GM23248 (cell line): Measurements from ENCODE around the gene OLIG2. TPM values are rescaled to one million over a fixed set of nuclear protein-coding genes. Genes with fewer than 3 reads are reported as not detected.

Experiments
- DNase-seq: peaks from one replicate; pipeline ENCODE4 v3.0.0-alpha.2; 2015
- H2AFZ ChIP-seq: fragments of 200-600 bp; sonication (generic); 2 replicates; pipeline ENCODE4 v1.6.1; 2016; ENCODE audit warnings: antibody characterized with exemption
- H3F3A ChIP-seq: fragments of 200-600 bp; sonication (generic); 2 replicates; pipeline ENCODE4 v1.6.1; 2016; ENCODE audit warnings: mild to moderate bottlenecking, antibody characterized with exemption, mixed run types; ENCODE audit not compliant: insufficient read depth
- H3K27ac ChIP-seq: fragments of 200-600 bp; sonication (generic); 2 replicates; pipeline ENCODE4 v1.5.1; 2016; ENCODE audit warnings: mild to moderate bottlenecking
- H3K27me3 ChIP-seq: fragments of 200-600 bp; sonication (generic); replicated peaks from 2 replicates; pipeline ENCODE4 v1.6.1; 2016; ENCODE audit warnings: mild to moderate bottlenecking; ENCODE audit not compliant: insufficient read depth
- H3K36me3 ChIP-seq: fragments of 200-600 bp; sonication (generic); 2 replicates; pipeline ENCODE4 v1.6.1; 2016; ENCODE audit warnings: low read depth, mild to moderate bottlenecking
- H3K4me1 ChIP-seq: fragments of 200-600 bp; sonication (generic); 2 replicates; pipeline ENCODE4 v1.6.1; 2016; ENCODE audit warnings: mild to moderate bottlenecking; ENCODE audit not compliant: insufficient read depth
- H3K4me2 ChIP-seq: fragments of 200-600 bp; sonication (generic); one replicate; pipeline ENCODE4 v1.6.1; 2016; ENCODE audit warnings: mild to moderate bottlenecking; ENCODE audit not compliant: unreplicated experiment
- H3K4me3 ChIP-seq: fragments of 200-600 bp; sonication (generic); 2 replicates; pipeline ENCODE4 v1.5.1; 2016; ENCODE audit warnings: mild to moderate bottlenecking
- H3K79me2 ChIP-seq: fragments of 200-600 bp; sonication (generic); 2 replicates; pipeline ENCODE4 v1.6.1; 2016; ENCODE audit warnings: mild to moderate bottlenecking; ENCODE audit not compliant: insufficient read depth
- H3K9ac ChIP-seq: fragments of 200-600 bp; sonication (generic); 2 replicates; pipeline ENCODE4 v1.6.1; 2016; ENCODE audit warnings: mild to moderate bottlenecking
- H3K9me2 ChIP-seq: fragments of 200-600 bp; sonication (generic); 2 replicates; pipeline ENCODE4 v1.6.1; 2016; ENCODE audit warnings: mixed run types, mild to moderate bottlenecking, moderate library complexity; ENCODE audit not compliant: insufficient read depth
- H3K9me3 ChIP-seq: fragments of 200-600 bp; sonication (generic); one replicate; pipeline ENCODE4 v1.6.1; 2017; ENCODE audit warnings: low read depth
- H4K20me1 ChIP-seq: fragments of 200-600 bp; sonication (generic); 2 replicates; pipeline ENCODE4 v1.6.0; 2016; ENCODE audit not compliant: insufficient read depth
- EZH2 ChIP-seq: fragments of 200-600 bp; sonication (generic); IDR thresholded peaks from 2 replicates; pipeline ENCODE4 v1.6.1; 2018; ENCODE audit warnings: antibody characterized with exemption, mild to moderate bottlenecking; ENCODE audit not compliant: insufficient read depth, poor library complexity, severe bottlenecking
- EZH2phosphoT487 ChIP-seq: fragments of 200-600 bp; sonication (generic); IDR thresholded peaks from 2 replicates; pipeline ENCODE4 v1.6.1; 2018; ENCODE audit warnings: antibody characterized with exemption, moderate library complexity, mild to moderate bottlenecking, low read depth; ENCODE audit not compliant: insufficient read depth
- WGBS, 2 experiments: methylation state at CpG; one replicate each; pipeline ENCODE4 v1.1.6; 2015 to 2017; ENCODE audit warnings: low lambda C conversion rate in 2 of 2, low coverage in 1 of 2; ENCODE audit errors: missing lambda C conversion rate in 2 of 2; 5-methylcytosine and 5-hydroxymethylcytosine counted together
- in situ Hi-C: fragments of 300-500 bp; cut with MboI; formaldehyde crosslinking; loops from 2 replicates; pipeline ENCODE4 v1.15.0; 2020
- polyA plus RNA-seq: library from polyadenylated mRNA; unstranded; fragments of >200 nt; fragmentation: Nextera tagmentation; extraction: Ambion mirVana; gene quantifications from 2 replicates; pipeline ENCODE4 v1.2.1, GENCODE V29; 2016
- total RNA-seq: library from RNA; depleted of rRNA; stranded (reverse); fragments of >200 nt; shearing (Covaris generic); gene quantifications from 2 replicates; pipeline ENCODE4 v1.2.3, GENCODE V29; 2014

Gene OLIG2
- total and polyA plus RNA-seq, 2 experiments from 2014 or later = not detected

DNA sequence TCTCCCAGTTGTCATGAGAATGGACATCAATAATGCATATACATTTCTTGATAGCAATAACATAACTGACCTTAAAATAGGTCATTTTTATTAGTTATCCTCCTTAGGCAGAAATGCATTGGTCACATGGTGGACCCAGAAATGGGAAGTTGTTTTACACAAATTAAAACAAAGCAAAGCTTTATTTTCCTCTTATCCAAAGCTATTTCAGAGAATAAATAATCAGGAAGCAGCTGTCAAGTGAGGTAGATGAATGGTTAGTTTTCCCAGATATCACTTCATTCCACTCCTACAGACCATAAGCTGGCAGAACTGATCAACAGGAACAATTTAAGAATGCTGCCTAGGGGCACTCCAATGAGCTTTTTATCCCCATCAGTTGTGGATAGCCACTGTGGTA lies 28.2 kb downstream of the OLIG2 start:
- H3K27me3 ChIP-seq = peaks cover 40% of the 10 kb centered on the region
- no peaks in the 10 kb centered on the region for H3K79me2 ChIP-seq
- no peak overlapping the region for H3K4me2 ChIP-seq
- no peak overlapping the region for H3K27ac ChIP-seq
- H3K4me1 ChIP-seq = no peaks in the 10 kb centered on the region
- no peaks in the 10 kb centered on the region for H4K20me1 ChIP-seq
- no peak overlapping the region for H2AFZ ChIP-seq
- H3K36me3 ChIP-seq = no peaks in the 10 kb centered on the region
- no peak for DNase-seq
- H3K9me3 ChIP-seq = no peaks in the 10 kb centered on the region
- TF ChIP-seq EZH2 (no peak), EZH2phosphoT487 (no peak)
- no peak overlapping the region for H3K4me3 ChIP-seq
- in situ Hi-C loops = no loop called here
- no peaks in the 10 kb centered on the region for H3K9me2 ChIP-seq
- no peak overlapping the region for H3K9ac ChIP-seq
- no peaks in the 10 kb centered on the region for H3F3A ChIP-seq

DNA sequence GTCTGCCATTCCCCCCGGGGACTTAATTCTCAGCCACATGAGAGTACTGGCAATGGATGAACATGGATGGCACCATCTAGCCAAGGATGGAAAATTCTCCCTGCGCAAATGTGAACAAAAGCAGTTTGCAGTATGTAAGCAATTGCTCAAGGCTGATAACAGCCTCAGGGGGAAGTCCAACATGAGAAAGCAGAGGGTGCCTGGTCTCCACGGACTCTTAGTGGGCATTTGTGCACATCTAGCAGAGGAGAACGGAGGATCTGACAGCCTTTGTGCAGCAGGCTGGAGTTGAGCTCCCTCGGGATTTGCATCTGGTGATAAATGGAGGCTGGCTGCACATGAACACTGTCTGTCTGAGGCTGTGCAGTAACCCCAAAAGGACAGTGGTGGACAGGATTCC lies 30.3 kb downstream of the OLIG2 start:
- TF ChIP-seq EZH2phosphoT487 (no peak), EZH2 (no peak)
- no peaks in the 10 kb centered on the region for H3K36me3 ChIP-seq
- no peaks in the 10 kb centered on the region for H3F3A ChIP-seq
- H3K4me1 ChIP-seq = no peaks in the 10 kb centered on the region
- H2AFZ ChIP-seq = no peak overlapping the region
- H3K9me2 ChIP-seq = no peaks in the 10 kb centered on the region
- peaks cover 53% of the 10 kb centered on the region for H3K27me3 ChIP-seq
- no peak overlapping the region for H3K4me3 ChIP-seq
- no peak overlapping the region for H3K9ac ChIP-seq
- in situ Hi-C loops = no loop called here
- H3K27ac ChIP-seq = no peak overlapping the region
- no peaks in the 10 kb centered on the region for H4K20me1 ChIP-seq
- H3K79me2 ChIP-seq = no peaks in the 10 kb centered on the region
- no peak overlapping the region for H3K4me2 ChIP-seq
- H3K9me3 ChIP-seq = no peaks in the 10 kb centered on the region
- WGBS, 2 experiments = 52 to 53% methylated on average over 5 of the region's 5 CpGs
- DNase-seq = no peak

DNA sequence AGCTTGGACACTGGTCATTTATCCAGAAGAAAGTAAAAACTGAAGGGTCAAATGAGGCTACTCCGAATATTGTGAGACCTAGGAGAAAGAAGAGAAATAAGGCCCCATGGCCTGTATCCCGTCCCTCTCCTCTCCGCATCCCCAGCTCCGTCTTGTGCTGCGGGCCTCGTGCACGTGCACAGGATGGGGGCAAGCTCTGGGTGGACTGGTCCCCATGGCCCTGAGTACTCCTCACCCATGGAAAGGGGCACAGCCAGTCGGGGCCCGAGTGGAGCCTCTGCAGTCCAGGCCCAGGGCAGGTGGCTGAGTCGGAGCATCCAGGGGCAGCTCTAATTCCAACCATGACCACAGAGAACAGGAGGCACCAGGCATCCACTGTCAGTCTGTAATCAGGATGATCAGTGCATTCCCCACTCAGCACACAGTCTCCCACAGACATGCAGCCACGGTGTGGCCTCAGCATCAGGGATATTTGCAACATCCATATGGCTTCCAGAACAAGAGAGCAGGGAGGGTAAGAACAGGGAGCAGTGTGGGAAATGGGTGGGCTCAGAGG lies 31.7 kb downstream of the OLIG2 start:
- Histone ChIP-seq H3K4me3 (no peak overlapping the region), H3K4me1 (no peaks in the 10 kb centered on the region), H4K20me1 (no peaks in the 10 kb centered on the region), H3K9ac (no peak overlapping the region), H2AFZ (no peak overlapping the region), H3K79me2 (no peaks in the 10 kb centered on the region), H3K4me2 (no peak overlapping the region), H3K36me3 (no peaks in the 10 kb centered on the region), H3K27me3 (peaks cover 48% of the 10 kb centered on the region), H3K9me3 (no peaks in the 10 kb centered on the region), H3F3A (no peaks in the 10 kb centered on the region), H3K9me2 (no peaks in the 10 kb centered on the region), H3K27ac (no peak overlapping the region)
- in situ Hi-C loops = no loop called here
- no peak for DNase-seq
- no peak for TF ChIP-seq EZH2phosphoT487
- no peak for TF ChIP-seq EZH2
- WGBS, 2 experiments = 47 to 59% methylated on average over 11 of the region's 11 CpGs

DNA sequence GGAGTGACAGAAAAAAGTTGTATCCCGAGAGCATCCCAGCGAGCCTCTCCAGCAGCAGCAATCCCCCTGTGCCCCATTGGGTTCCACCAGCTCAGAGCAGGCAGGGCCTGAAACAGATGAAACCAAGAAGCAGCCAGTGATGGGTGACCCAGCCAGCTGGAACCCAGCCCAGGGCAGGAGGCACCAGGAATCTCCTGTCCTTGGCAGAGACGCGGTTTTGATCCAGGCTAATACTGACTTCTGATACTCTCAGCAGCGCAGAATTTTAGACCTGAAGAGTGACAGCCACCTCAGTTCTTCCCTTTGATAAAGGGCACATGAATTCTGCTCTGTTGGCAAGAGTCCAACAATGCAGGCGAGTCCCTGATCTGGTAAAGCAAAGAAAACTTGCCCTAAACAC lies 32.8 kb downstream of the OLIG2 start:
- no peak overlapping the region for H2AFZ ChIP-seq
- H4K20me1 ChIP-seq = no peaks in the 10 kb centered on the region
- no peak overlapping the region for H3K4me2 ChIP-seq
- no peaks in the 10 kb centered on the region for H3K79me2 ChIP-seq
- no peaks in the 10 kb centered on the region for H3F3A ChIP-seq
- TF ChIP-seq EZH2phosphoT487 (no peak), EZH2 (no peak)
- H3K4me1 ChIP-seq = no peaks in the 10 kb centered on the region
- H3K9me3 ChIP-seq = no peaks in the 10 kb centered on the region
- H3K9ac ChIP-seq = no peak overlapping the region
- in situ Hi-C loops = no loop called here
- 39 to 47% methylated on average over 6 of the region's 6 CpGs for WGBS, 2 experiments
- no peak overlapping the region for H3K4me3 ChIP-seq
- no peaks in the 10 kb centered on the region for H3K9me2 ChIP-seq
- DNase-seq = no peak
- H3K36me3 ChIP-seq = no peaks in the 10 kb centered on the region
- no peak overlapping the region for H3K27ac ChIP-seq
- peaks cover 47% of the 10 kb centered on the region for H3K27me3 ChIP-seq

DNA sequence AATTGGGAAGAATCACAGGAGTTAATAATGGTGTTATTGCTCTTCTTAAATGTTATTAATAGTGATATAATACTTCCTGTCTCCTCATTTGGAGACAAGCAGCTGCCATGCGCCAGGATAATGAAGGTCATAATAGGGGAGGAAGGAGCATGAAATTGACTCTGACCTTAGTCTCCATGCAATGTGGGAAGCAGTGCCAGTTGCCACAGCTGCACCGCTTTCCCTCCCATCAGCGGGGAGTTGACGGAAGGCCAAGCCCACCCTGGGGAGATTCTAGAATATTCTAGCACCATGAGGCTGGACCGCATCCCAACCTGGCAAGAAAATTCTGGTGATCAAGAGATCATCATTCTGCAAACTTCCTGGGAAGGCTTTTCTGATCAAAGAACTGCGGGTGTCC lies 33.2 kb downstream of the OLIG2 start:
- H2AFZ ChIP-seq = no peak overlapping the region
- no peaks in the 10 kb centered on the region for H3F3A ChIP-seq
- no peak overlapping the region for H3K27ac ChIP-seq
- no peak overlapping the region for H3K4me3 ChIP-seq
- in situ Hi-C loops = no loop called here
- H3K9me3 ChIP-seq = no peaks in the 10 kb centered on the region
- WGBS, 2 experiments = 41 to 47% methylated on average over 6 of the region's 6 CpGs
- DNase-seq = no peak
- H3K4me2 ChIP-seq = no peak overlapping the region
- no peaks in the 10 kb centered on the region for H3K79me2 ChIP-seq
- no peaks in the 10 kb centered on the region for H4K20me1 ChIP-seq
- H3K9me2 ChIP-seq = no peaks in the 10 kb centered on the region
- TF ChIP-seq EZH2 = no peak
- peaks cover 49% of the 10 kb centered on the region for H3K27me3 ChIP-seq
- no peaks in the 10 kb centered on the region for H3K36me3 ChIP-seq
- no peaks in the 10 kb centered on the region for H3K4me1 ChIP-seq
- no peak overlapping the region for H3K9ac ChIP-seq
